ENCODE results near the gene ADAMTSL1. TPM values are rescaled to one million over a fixed set of nuclear protein-coding genes. Genes with fewer than 3 reads are reported as not detected.

ADAMTSL1 gene
- total and polyA plus RNA-seq, 9 of the 15 experiments (the other 6 are each of a cell fraction or from before 2014, with no cell fraction given): 0.01 TPM; not detected in 8

DNA sequence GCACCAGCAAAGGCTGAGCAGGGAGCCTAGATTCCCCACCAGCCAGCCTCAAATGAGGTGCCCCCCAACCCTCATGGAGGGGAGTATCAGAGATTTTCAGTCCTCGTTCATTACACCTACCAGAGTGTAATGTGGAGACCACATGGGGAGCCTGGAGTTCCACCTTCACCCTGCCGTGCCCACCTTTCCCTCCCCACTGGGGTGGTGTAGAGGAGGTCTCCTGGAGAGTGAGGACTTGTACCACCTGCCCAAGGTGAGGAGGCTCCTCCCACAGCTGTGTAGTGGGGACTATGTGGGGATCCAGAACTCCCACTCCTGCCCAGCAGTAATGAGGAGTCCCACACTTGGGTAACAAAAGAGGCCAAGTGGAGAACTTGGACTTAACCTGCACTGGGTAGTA, 337.2 kb downstream of the ADAMTSL1 start:
- CTCF ChIA-PET (ENCODE audit: low intra/inter-chr PET ratio): no interaction called here
- DNase-seq (ENCODE audit: extremely low read depth in 1 of 4, low spot score in 3 of 4) (no peak), FAIRE-seq (no peak), ATAC-seq (no peak)
- Histone ChIP-seq H3K79me2 (ENCODE audit: control insufficient read depth, insufficient read depth, low read length) (no peaks in the 10 kb centered on the region), H3K4me1 (replicated peaks in 1 of 2; ENCODE audit: control insufficient read depth in 2 of 2, insufficient read depth in 2 of 2, low read length in 2 of 2) (no peaks in the 10 kb centered on the region), H3K4me2 (ENCODE audit: insufficient read depth, low read length) (no peak overlapping the region), H3K9me1 (ENCODE audit: control insufficient read depth, insufficient read depth, low read length) (no peaks in the 10 kb centered on the region), H3K27me3 (ENCODE audit: control insufficient read depth in 2 of 2, insufficient read depth in 2 of 2, low read length in 2 of 2) (no peaks in the 10 kb centered on the region), H4K20me1 (replicated peaks; ENCODE audit: control insufficient read depth, insufficient read depth, low read length) (no peaks in the 10 kb centered on the region), H2AFZ (ENCODE audit: low read depth, low read length) (no peak overlapping the region), H3K4me3 (no peak overlapping the region), H3K27ac (ENCODE audit: extremely low read depth, low read depth, low read length) (no peak overlapping the region), H3K9me3 (replicated peaks; ENCODE audit: control insufficient read depth, insufficient read depth, low read depth, low read length) (no peaks in the 10 kb centered on the region), H3K36me3 (ENCODE audit: control insufficient read depth, insufficient read depth, low read length) (no peaks in the 10 kb centered on the region), H3K9ac (ENCODE audit: insufficient read depth in 1 of 2, low read depth in 2 of 2, low read length in 2 of 2) (no peak overlapping the region)
- POLR2A ChIA-PET: no interaction called here
- no CpG with 5 or more reads among the region's 2 CpGs for WGBS (ENCODE audit: insufficient coverage, low coverage, missing lambda C conversion rate)
- BruUV-seq (replicated peaks): no TSS peak
- intact Hi-C loops (cut with micrococcal nuclease): no loop called here
- in situ Hi-C loops (cut with MboI): no loop called here
- TF ChIP-seq BRCA1 (IDR thresholded peaks at IDR 0.05): no peak
- no peak for TF ChIP-seq BRCA1 (CRISPR knock-in tag; IDR thresholded peaks at IDR 0.05)
- no peak for TF ChIP-seq MCM3 (IDR thresholded peaks at IDR 0.05)
- TF ChIP-seq, protein P1, sequence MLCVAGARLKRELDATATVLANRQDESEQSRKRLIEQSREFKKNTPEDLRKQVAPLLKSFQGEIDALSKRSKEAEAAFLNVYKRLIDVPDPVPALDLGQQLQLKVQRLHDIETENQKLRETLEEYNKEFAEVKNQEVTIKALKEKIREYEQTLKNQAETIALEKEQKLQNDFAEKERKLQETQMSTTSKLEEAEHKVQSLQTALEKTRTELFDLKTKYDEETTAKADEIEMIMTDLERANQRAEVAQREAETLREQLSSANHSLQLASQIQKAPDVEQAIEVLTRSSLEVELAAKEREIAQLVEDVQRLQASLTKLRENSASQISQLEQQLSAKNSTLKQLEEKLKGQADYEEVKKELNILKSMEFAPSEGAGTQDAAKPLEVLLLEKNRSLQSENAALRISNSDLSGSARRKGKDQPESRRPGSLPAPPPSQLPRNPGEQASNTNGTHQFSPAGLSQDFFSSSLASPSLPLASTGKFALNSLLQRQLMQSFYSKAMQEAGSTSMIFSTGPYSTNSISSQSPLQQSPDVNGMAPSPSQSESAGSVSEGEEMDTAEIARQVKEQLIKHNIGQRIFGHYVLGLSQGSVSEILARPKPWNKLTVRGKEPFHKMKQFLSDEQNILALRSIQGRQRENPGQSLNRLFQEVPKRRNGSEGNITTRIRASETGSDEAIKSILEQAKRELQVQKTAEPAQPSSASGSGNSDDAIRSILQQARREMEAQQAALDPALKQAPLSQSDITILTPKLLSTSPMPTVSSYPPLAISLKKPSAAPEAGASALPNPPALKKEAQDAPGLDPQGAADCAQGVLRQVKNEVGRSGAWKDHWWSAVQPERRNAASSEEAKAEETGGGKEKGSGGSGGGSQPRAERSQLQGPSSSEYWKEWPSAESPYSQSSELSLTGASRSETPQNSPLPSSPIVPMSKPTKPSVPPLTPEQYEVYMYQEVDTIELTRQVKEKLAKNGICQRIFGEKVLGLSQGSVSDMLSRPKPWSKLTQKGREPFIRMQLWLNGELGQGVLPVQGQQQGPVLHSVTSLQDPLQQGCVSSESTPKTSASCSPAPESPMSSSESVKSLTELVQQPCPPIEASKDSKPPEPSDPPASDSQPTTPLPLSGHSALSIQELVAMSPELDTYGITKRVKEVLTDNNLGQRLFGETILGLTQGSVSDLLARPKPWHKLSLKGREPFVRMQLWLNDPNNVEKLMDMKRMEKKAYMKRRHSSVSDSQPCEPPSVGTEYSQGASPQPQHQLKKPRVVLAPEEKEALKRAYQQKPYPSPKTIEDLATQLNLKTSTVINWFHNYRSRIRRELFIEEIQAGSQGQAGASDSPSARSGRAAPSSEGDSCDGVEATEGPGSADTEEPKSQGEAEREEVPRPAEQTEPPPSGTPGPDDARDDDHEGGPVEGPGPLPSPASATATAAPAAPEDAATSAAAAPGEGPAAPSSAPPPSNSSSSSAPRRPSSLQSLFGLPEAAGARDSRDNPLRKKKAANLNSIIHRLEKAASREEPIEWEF (CRISPR knock-in tag; IDR thresholded peaks at IDR 0.05): no peak
- TF ChIP-seq, protein P2, sequence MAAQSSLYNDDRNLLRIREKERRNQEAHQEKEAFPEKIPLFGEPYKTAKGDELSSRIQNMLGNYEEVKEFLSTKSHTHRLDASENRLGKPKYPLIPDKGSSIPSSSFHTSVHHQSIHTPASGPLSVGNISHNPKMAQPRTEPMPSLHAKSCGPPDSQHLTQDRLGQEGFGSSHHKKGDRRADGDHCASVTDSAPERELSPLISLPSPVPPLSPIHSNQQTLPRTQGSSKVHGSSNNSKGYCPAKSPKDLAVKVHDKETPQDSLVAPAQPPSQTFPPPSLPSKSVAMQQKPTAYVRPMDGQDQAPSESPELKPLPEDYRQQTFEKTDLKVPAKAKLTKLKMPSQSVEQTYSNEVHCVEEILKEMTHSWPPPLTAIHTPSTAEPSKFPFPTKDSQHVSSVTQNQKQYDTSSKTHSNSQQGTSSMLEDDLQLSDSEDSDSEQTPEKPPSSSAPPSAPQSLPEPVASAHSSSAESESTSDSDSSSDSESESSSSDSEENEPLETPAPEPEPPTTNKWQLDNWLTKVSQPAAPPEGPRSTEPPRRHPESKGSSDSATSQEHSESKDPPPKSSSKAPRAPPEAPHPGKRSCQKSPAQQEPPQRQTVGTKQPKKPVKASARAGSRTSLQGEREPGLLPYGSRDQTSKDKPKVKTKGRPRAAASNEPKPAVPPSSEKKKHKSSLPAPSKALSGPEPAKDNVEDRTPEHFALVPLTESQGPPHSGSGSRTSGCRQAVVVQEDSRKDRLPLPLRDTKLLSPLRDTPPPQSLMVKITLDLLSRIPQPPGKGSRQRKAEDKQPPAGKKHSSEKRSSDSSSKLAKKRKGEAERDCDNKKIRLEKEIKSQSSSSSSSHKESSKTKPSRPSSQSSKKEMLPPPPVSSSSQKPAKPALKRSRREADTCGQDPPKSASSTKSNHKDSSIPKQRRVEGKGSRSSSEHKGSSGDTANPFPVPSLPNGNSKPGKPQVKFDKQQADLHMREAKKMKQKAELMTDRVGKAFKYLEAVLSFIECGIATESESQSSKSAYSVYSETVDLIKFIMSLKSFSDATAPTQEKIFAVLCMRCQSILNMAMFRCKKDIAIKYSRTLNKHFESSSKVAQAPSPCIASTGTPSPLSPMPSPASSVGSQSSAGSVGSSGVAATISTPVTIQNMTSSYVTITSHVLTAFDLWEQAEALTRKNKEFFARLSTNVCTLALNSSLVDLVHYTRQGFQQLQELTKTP (IDR thresholded peaks at IDR 0.05; ENCODE audit: low read depth in 1 of 2, partially characterized antibody in 2 of 2): no peak
- TF ChIP-seq SIRT6 (IDR thresholded peaks at IDR 0.05; ENCODE audit: low read depth, low read length): no peak
- TF ChIP-seq, protein P3, sequence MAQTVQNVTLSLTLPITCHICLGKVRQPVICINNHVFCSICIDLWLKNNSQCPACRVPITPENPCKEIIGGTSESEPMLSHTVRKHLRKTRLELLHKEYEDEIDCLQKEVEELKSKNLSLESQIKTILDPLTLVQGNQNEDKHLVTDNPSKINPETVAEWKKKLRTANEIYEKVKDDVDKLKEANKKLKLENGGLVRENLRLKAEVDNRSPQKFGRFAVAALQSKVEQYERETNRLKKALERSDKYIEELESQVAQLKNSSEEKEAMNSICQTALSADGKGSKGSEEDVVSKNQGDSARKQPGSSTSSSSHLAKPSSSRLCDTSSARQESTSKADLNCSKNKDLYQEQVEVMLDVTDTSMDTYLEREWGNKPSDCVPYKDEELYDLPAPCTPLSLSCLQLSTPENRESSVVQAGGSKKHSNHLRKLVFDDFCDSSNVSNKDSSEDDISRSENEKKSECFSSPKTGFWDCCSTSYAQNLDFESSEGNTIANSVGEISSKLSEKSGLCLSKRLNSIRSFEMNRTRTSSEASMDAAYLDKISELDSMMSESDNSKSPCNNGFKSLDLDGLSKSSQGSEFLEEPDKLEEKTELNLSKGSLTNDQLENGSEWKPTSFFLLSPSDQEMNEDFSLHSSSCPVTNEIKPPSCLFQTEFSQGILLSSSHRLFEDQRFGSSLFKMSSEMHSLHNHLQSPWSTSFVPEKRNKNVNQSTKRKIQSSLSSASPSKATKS (CRISPR knock-in tag; IDR thresholded peaks at IDR 0.05): no peak
- no peak for TF ChIP-seq NFXL1 (CRISPR knock-in tag; IDR thresholded peaks at IDR 0.05)
- TF ChIP-seq MTA2 (IDR thresholded peaks at IDR 0.05; ENCODE audit: low read depth): no peak
- TF ChIP-seq KLF13 (tag; IDR thresholded peaks at IDR 0.05; ENCODE audit: borderline replicate concordance, low read depth): no peak
- no peak for TF ChIP-seq HDAC1 (IDR thresholded peaks at IDR 0.05)

All from K562 (cell line).